Measurements from ENCODE around the gene C1QB.

The C1QB gene

DNA sequence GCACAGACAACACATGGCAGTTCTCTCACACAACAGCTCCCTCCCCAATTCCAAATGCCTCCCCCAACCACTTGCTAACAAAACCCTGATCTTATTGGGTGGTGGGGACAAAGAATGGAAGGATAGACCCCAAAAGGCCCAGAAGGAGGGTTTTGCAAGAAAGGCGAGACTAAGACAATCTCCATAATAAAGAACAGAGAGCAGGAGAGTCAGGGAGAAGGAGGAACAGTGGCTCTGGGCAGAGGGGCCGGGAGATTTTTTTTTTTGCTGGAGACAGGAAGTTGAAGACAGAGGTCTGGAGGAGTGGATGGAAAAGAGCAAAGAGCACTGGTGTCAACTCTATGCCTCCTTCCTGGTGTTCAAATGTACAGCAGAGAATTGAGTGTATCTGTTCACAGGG lies 23.1 kb upstream of the C1QB start:
- FAIRE-seq (no peak), DNase-seq (ENCODE audit: extremely low spot score, insufficient read length, low read depth) (no peak)

DNA sequence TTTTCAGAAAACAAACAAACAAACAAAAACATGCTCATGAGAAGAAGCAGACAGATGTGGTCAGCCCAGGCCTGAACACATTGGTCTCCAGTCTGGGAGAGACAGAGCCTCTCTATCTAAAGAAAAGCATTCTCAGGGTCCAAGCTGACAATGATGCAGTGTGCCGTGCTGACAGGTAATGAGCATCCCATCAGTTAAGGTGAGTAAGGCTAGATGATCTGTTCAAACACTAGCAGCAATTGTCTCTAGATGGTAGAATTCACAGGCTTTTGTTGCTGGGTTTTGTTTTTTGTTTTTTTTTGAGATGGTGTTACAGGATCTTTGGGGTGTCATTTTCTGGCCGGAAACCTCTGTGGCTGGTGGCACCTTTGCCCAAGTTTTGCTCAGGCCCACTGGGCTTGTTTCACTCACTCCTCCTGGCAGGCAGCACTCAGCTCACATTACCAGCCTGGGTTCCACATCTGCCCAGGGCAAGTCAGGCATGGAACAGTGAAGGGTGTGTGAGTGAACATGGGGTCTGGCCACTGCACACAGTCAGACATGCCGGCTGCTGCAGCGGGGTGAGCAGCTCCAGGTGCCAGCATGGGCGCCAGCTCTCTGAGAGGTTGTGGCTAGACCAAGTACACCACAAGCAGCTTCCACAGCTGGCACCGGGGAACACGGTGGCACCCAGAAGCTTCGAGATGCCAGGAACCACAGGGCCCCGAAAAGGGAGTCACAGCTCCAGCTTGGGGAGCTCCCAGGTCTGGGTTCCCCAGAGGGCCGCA lies 19.2 kb upstream of the C1QB start:
- FAIRE-seq: no peak

DNA sequence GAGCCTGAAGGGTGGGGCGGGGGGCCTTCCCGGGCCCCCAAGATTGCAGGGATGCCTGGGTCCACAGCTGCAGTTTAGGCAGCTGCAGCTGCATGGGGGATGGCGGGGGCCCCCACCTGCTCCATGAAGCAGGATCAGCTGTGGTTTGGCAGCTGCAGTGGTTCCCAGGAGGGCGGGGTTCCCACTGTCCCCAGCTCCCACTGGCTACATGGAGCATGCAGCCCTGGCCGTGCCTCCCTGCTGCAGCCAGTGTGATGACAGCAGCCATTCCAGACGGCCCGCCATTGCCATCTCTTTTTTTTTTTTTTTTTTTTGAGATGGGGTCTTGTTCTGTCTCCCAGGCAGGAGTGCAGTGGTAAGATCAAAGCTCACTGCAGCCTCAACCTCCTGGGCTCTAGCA lies 17.6 kb upstream of the C1QB start:
- DNase-seq (ENCODE audit: extremely low spot score, insufficient read length, low read depth): no peak
- no peak for FAIRE-seq

More for the DNA sequence above, 19.2 kb upstream of the C1QB start:
- DNase-seq (ENCODE audit: extremely low spot score, insufficient read length, low read depth): no peak

DNA sequence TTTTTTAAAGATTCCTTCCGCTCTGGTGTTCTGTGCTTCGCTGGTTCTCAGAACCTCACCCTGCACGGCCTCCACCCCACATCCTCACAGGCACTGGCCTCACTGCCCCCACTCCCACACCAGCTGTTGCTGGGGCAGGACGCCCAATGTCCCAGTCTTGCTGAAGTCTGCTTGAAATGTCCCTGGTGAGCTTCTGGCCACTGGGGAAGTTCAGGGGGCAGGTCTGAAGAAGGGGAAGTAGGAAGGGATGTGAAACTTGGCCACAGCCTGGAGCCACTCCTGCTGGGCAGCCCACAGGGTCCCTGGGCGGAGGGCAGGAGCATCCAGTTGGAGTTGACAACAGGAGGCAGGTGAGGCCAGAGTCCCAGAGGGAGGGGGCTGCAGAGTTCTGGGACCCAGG lies 16.7 kb upstream of the C1QB start, which contains the start of gene C1QA:
Gene C1QA, plus strand, starts transcription at position 276 of the 400 bp plus-strand sequence. CDS start 989 bp downstream, outside the sequence.
- no peak for FAIRE-seq
- no peak for DNase-seq (ENCODE audit: extremely low spot score, insufficient read length, low read depth)

DNA sequence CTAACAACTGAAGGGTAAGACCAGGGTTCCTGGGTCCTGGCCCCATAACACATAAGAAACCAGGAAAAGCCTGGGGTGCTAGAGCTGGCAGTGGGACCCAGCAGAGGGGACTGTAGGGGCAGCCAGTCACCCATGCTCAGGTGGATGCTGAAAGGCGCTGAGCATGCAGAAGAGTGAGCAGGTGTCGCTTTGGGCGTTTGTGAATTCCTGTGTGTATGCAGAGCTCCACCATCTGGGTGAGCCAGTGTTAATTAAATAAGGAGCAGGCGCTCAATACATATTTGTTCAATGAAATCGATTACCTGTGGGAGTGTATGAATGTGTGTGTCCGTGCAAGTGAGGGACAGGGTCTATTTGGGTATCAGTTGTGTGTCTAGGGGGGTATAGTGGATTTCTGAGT lies 16.1 kb upstream of the C1QB start:
- DNase-seq (ENCODE audit: extremely low spot score, insufficient read length, low read depth) (no peak), FAIRE-seq (no peak)

DNA sequence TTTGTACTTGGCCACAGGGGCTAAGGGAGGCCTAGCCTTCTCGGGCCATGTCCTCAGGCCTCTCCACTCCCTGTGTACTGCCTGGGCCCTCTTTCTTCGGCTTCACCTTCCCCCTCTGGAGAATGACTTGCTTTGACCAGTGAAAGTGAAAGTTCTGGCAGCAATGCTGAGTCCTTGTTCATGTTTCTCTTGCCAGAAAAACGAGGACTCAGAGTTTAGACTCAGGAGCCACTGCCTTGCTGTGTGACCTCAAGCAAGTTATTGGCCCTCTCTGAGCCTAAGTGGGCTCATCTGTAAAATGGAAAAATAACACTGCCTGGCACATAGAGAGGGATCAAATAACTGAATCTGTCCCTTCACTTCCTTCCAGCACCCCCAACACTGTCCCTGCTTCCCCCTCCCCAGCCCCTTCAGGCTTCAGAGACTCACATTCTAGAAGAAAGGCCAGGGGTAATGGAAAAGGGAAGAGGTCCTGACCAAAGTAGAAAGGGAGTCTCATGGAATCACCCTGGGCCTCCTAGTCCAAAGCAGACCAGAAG lies 15.1 kb upstream of the C1QB start:
- FAIRE-seq (no peak), DNase-seq (ENCODE audit: extremely low spot score, insufficient read length, low read depth) (no peak)

DNA sequence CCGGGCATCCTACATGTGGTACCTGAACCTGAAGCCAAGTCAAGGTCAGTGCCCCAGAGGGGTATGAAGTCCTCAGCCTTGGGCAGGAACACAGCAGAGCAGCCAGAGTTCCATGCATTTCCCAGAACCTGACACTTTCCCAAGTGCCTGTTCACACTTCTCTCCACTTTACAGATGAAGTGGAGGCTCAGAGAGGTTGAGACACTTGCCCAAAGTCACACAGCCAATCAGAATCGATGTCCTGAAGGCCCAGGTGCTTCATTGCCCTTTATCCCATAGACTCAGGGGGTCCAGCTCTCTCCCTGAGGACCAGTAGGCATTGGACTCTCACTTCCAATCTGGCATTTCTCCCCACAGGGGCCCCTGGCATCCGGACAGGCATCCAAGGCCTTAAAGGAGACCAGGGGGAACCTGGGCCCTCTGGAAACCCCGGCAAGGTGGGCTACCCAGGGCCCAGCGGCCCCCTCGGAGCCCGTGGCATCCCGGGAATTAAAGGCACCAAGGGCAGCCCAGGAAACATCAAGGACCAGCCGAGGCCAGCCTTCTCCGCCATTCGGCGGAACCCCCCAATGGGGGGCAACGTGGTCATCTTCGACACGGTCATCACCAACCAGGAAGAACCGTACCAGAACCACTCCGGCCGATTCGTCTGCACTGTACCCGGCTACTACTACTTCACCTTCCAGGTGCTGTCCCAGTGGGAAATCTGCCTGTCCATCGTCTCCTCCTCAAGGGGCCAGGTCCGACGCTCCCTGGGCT lies 14.4 kb upstream of the C1QB start:
- DNase-seq (ENCODE audit: extremely low spot score, insufficient read length, low read depth) (no peak), FAIRE-seq (no peak)

DNA sequence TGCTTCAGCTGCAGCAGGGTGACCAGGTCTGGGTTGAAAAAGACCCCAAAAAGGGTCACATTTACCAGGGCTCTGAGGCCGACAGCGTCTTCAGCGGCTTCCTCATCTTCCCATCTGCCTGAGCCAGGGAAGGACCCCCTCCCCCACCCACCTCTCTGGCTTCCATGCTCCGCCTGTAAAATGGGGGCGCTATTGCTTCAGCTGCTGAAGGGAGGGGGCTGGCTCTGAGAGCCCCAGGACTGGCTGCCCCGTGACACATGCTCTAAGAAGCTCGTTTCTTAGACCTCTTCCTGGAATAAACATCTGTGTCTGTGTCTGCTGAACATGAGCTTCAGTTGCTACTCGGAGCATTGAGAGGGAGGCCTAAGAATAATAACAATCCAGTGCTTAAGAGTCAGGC lies 13.8 kb upstream of the C1QB start:
- FAIRE-seq: no peak
- DNase-seq (ENCODE audit: extremely low spot score, insufficient read length, low read depth): no peak

DNA sequence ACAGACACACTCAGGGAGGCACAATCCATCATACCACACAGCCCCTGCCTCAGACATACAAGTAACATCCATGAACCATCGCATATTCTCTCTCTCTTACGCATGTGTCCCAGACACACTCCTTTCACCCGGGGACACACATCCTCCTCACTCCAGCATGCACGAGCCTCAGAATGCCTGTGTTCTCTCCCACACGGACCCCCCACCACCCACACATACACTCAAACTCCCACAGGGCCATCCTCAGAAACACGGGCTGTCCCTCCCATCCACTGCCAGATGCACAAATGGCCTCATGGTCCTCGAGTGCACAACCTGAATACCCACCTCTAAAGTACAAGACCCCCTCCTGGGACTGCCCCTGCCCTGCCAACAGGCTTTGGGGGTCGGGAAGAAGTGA lies 11.8 kb upstream of the C1QB start:
- no peak for FAIRE-seq
- no peak for DNase-seq (ENCODE audit: extremely low spot score, insufficient read length, low read depth)

DNA sequence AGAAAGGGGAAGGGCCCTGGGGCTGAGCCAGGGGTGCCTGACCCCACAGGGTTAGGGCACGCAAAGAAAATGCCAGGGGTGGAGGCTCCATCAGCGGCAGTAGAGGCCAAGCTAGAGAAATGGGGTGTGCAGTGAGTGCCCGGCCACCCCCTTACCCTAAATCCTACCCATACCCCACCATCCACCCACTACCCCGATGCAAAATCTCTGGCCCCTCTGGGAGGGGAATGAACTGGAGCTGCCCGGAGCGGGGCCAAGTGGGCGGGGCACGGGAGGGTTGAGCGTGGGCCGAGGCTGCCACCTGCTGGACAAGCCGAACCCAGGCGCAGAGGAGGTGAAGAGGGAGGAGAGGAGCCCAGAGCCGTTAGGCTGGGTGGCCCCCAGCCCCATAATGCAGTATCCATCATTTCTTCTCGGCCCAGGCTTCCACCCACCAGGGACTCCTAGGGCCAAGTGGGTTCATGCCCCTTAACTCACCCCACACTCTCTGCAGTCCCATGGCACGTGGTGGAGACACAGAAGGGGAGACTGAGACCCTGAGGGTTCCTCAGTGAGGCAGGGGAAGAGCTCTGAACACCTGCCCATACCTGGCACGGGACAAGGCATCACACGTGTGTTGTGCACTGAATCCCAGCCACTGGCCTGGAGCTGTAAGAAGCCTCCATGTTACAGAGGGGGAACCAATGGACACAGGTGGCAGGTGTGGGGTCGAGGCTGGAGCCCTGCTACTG lies 11.0 kb upstream of the C1QB start:
- DNase-seq (ENCODE audit: extremely low spot score, insufficient read length, low read depth): peak; percentile 65
- peak; percentile 66 for FAIRE-seq

DNA sequence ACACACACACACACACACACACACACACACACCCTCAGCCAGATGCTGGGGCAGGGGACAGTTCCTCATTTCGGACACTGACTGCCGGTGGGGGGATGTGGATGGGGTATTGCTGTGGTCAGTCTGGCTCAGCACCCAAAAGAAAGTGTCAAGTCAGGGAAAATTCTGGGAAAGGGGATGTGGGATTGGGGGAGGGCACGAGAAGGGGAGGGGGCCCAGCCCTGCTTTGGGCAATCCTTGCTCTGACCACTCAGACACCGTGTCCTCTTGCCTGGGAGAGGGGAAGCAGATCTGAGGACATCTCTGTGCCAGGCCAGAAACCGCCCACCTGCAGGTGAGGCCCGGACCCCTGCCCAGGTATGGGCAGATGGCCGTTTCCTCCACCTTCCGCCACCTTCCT lies 9.7 kb upstream of the C1QB start, which contains the start of gene C1QC:
Gene C1QC, plus strand, starts transcription at position 253 of the 400 bp plus-strand sequence. CDS start 391 bp downstream, outside the sequence.
- FAIRE-seq: no peak
- no peak for DNase-seq (ENCODE audit: extremely low spot score, insufficient read length, low read depth)

DNA sequence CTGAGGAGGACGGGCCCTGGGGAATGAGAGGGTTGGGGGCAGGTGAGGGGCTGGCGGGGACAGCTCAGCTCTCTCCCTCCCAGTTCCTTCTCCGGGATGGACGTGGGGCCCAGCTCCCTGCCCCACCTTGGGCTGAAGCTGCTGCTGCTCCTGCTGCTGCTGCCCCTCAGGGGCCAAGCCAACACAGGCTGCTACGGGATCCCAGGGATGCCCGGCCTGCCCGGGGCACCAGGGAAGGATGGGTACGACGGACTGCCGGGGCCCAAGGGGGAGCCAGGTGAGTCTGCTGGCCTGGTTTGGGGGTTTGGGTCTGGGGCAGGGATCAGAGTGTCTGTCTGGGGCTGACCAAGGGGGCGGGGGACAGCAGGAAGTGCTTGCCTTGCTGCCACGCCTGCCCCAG lies 9.1 kb upstream of the C1QB start:
- DNase-seq (ENCODE audit: extremely low spot score, insufficient read length, low read depth) (no peak), FAIRE-seq (no peak)

DNA sequence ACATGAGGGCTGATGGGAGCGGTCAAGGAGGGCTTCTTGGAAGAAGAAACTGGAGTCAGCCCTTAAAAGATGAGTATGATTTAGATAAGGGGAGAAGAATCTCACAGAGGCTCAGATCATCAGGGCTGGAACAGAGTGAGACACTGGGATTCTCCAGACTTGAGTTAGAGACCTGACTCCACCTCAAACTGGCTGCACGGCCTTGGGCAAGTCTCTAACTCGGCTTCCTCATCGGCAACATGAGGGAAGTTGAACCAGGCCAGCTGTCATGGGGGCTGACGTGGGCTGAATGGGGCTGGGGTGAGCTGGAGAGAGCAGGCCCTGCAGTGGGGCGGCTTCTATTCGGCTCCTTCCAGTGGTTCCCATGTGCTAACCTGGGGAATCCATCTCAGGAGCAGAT lies 7.1 kb upstream of the C1QB start:
- FAIRE-seq: no peak
- DNase-seq (ENCODE audit: extremely low spot score, insufficient read length, low read depth): no peak

DNA sequence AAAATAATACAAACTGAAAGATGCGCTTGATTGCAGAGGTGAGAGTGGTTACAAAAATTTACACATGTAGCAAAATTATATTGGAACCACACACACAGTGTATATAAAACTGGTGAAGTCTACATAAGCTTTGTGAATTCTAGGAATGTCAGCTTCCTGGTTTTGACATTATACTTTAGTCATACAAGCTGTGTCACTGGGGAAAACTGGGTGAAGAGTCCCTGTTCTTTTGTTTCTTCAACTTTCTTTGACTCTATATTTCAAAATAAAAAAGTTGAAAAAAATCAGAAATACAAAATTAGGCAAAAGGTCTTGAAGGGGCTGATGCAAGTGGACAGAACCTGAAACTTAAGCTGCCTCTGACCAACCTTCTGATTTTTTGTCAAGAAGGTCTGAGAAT lies 6.7 kb upstream of the C1QB start:
- no peak for FAIRE-seq
- DNase-seq (ENCODE audit: extremely low spot score, insufficient read length, low read depth): no peak

DNA sequence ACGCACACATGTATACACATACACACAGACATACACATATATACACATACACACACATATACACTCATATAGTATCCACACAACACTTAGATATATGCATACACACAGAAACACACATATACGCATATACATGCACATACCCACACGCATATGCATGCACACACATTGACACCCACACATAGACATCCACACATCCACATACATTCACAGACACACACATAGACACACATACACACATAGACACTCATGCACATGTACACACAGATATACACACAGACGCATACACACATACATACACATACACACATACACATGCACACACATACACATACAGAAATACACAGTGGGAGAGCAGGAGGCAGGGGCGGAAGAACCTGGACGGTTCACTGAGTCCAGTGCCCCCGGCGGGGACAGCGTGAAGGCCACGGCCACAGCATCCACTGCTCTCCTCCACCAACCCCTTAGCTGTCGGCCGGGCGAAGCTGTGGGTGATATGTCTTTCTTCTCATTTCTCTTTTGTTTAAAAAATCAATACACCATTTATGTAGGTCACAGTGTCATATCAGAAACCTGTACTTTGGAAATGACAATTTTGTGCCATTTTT lies 2.8 kb upstream of the C1QB start:
- FAIRE-seq (no peak), DNase-seq (ENCODE audit: extremely low spot score, insufficient read length, low read depth) (no peak)

DNA sequence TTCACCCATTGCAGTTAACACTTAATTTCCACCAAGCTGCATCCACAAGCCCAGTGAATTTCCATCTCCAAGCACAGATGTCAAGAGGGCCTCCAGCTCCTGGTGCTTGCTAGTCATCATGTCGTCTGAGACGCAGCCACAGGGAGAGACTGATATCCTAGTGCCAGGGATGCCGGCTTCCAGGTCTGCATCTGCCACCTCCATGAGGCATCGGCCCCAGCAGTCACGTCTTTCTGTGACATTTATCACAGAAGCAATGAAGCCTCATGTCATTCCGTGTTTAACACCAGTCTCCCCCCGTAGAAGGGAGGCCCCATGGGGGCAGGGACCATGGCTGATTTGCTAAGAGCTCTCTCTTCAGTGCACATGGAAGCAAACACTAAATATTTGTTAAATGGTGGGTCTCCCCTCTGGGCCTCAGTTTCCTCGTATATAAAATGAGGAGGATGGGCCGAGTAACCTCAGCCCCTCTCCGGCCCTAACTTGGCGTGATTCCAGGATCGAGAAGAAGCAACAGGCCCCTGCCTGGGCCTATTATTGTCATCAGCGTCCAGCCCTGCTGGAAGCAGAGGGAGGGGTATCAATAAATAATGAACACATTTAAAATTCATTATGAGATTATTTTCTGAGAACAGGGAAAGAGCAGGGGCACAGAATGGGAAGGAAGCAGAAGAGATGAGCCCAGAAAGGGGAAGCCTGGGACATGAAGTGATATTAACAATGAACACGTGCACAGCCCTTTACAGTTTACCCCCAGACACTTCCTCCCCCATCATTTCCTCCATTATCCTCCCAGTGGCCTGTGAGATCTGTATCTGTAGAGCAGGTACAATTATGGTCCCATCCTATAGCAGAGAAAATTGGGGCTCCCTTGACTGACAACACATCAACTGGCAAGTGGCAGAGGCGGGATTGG lies 837 bp upstream of the C1QB start:
- FAIRE-seq (no peak), DNase-seq (ENCODE audit: extremely low spot score, insufficient read length, low read depth) (no peak)

DNA sequence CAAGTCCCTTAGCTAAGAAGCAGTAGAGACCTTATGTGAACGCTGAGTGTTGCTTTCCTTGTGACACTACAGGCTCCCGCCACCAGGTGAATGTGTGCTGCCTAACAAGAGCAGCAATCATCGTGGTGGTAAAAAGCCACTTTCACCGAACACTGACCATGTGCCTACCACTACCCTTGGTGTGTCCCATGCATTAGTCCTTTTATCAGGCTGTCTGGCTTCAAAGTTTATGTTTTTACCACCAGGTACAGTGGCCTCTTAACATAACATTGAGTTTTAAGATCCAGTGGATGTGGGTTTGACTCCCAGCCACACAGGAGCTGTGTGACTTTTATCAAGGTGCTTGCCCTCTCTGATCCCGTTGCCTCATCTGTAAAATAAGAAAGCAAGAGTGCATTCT lies 1.7 kb downstream of the C1QB start:
- DNase-seq (ENCODE audit: extremely low spot score, insufficient read length, low read depth) (no peak), FAIRE-seq (no peak)

DNA sequence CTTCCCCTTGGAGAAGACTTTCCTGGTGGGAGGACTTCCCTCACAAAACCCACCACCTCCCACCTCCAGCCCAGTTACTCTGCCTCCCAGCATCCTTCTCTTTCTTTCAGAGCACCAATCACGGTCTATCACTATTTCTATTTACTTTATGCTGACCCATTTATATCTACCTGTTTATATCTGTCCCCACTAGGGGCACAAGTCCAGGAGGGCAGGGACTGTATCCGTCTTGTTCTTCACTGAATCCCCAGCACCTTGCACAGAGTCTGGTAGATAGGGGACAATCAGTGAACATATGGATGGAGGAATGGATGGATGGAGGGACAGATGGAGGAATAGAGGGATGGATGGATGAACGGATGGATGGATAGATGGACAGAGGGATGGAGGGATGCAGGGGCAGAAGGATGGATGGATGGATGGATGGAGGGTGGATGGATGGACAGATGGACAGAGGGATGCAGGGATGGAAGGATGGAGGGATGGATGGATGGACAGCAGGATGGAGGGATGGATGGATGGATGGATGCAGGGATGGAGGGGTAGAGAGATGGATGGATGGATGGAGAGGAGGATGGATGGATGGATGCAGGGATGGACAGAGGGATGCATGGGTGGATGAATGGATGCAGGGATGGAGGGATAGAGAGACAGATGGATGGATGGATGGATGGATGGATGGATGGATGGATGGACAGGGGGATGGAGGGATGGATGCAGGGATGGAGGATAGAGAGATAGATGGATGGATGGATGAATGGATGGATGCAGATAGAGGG lies 5.5 kb downstream of the C1QB start:
- no peak for FAIRE-seq

More for the DNA sequence above, 5.5 kb downstream of the C1QB start:
- no peak for DNase-seq (ENCODE audit: extremely low spot score, insufficient read length, low read depth)

Data from GM18507 (cell line).